Fibroblast of villous mesenchyme (primary cell): ENCODE measurements around the gene BASP1. TPM values are rescaled to one million over a fixed set of nuclear protein-coding genes. Genes with fewer than 3 reads are reported as not detected.

Experiments used
- DNase-seq: peaks from one replicate; pipeline ENCODE4 v3.0.0-alpha.2; 2010; ENCODE audit warnings: low read depth
- H3K4me3 ChIP-seq: 2 replicates; pipeline ENCODE4 v1.5.1; 2011; ENCODE audit warnings: low read depth, mild to moderate bottlenecking, low read length
- CTCF ChIP-seq: IDR thresholded peaks from 2 replicates; pipeline ENCODE4 v1.5.1; 2012; ENCODE audit warnings: low read depth, mild to moderate bottlenecking, low read length; ENCODE audit not compliant: insufficient read depth
- total RNA-seq: library from RNA; depleted of rRNA; stranded (reverse); fragments of >200 nt; gene quantifications from 2 replicates; pipeline ENCODE4 v1.2.3, GENCODE V29; 2012

Gene BASP1
- total RNA-seq, 1 donor, result 126 TPM

- TF ChIP-seq CTCF, result no peak
Observed at GRCh38 chr5:17225520-17225919, 8.1 kb downstream of the BASP1 start.

GRCh38 chr5:17227868-17228267 lies 10.4 kb downstream of the BASP1 start:
- no peak overlapping the region for H3K4me3 ChIP-seq
- no peak for DNase-seq
- no peak for TF ChIP-seq CTCF

More at GRCh38 chr5:17225520-17225919, 8.1 kb downstream of the BASP1 start:
- H3K4me3 ChIP-seq, result no peak overlapping the region
- DNase-seq, result no peak

- no peak overlapping the region for H3K4me3 ChIP-seq
Observed at GRCh38 chr5:17228821-17229291, 11.4 kb downstream of the BASP1 start.

GRCh38 chr5:17229313-17229712 lies 11.9 kb downstream of the BASP1 start:
- H3K4me3 ChIP-seq, result no peak overlapping the region
- no peak for TF ChIP-seq CTCF
- DNase-seq, result no peak

More at GRCh38 chr5:17228821-17229291, 11.4 kb downstream of the BASP1 start:
- DNase-seq, result peak; percentile 57
- TF ChIP-seq CTCF, result no peak

GRCh38 chr5:17230191-17230590 lies 12.8 kb downstream of the BASP1 start:
- DNase-seq, result no peak
- no peak for TF ChIP-seq CTCF
- no peak overlapping the region for H3K4me3 ChIP-seq

- no peak overlapping the region for H3K4me3 ChIP-seq
- DNase-seq, result no peak
- no peak for TF ChIP-seq CTCF
Observed at GRCh38 chr5:17230808-17231525, 13.5 kb downstream of the BASP1 start.

GRCh38 chr5:17232405-17232804 lies 15.0 kb downstream of the BASP1 start:
- no peak overlapping the region for H3K4me3 ChIP-seq
- no peak for DNase-seq
- no peak for TF ChIP-seq CTCF
